Measurements from ENCODE around the gene HPX.

Gene HPX

GRCh38 chr11:6476571-6476970, 35.8 kb upstream of the HPX start:
- TF ChIP-seq CTCF (IDR thresholded peaks at IDR 0.05; ENCODE audit: insufficient read depth, low read depth, low read length, missing control alignments): no peak
- DNase-seq (ENCODE audit: low read depth): no peak
- H3K4me3 ChIP-seq (ENCODE audit: low read depth, low read length): no peak overlapping the region

GRCh38 chr11:6475936-6476335, 35.1 kb upstream of the HPX start:
- no peak for TF ChIP-seq CTCF (IDR thresholded peaks at IDR 0.05; ENCODE audit: insufficient read depth, low read depth, low read length, missing control alignments)
- H3K4me3 ChIP-seq (ENCODE audit: low read depth, low read length): no peak overlapping the region
- DNase-seq (ENCODE audit: low read depth): no peak

- H3K4me3 ChIP-seq (ENCODE audit: low read depth, low read length): no peak overlapping the region
- no peak for TF ChIP-seq CTCF (IDR thresholded peaks at IDR 0.05; ENCODE audit: insufficient read depth, low read depth, low read length, missing control alignments)
- no peak for DNase-seq (ENCODE audit: low read depth)
These were observed 34.2 kb upstream of the HPX start for GRCh38 chr11:6474806-6475500.

DNA sequence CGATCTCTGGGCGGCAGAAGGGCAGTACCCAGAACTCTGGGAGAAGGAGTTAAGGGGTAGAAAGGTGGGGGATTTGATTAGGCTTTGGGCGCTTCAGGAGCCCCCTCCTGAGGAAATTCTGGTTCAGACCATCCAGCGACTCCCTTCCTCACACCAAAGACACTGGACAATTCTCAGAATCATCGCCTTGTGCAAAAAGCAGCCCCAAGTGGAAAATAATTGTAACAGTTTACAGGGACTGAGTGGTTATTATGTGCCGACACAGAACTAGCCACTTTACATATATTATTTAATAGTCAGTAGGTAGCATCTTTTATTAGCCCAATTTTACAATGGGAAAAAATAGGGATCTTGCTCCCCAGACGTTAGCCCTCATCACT, 33.6 kb upstream of the HPX start:
- H3K4me3 ChIP-seq (ENCODE audit: low read depth, low read length): peak overlapping the region; percentile 51
- TF ChIP-seq CTCF (IDR thresholded peaks at IDR 0.05; ENCODE audit: insufficient read depth, low read depth, low read length, missing control alignments): no peak
- no peak for DNase-seq (ENCODE audit: low read depth)

DNA sequence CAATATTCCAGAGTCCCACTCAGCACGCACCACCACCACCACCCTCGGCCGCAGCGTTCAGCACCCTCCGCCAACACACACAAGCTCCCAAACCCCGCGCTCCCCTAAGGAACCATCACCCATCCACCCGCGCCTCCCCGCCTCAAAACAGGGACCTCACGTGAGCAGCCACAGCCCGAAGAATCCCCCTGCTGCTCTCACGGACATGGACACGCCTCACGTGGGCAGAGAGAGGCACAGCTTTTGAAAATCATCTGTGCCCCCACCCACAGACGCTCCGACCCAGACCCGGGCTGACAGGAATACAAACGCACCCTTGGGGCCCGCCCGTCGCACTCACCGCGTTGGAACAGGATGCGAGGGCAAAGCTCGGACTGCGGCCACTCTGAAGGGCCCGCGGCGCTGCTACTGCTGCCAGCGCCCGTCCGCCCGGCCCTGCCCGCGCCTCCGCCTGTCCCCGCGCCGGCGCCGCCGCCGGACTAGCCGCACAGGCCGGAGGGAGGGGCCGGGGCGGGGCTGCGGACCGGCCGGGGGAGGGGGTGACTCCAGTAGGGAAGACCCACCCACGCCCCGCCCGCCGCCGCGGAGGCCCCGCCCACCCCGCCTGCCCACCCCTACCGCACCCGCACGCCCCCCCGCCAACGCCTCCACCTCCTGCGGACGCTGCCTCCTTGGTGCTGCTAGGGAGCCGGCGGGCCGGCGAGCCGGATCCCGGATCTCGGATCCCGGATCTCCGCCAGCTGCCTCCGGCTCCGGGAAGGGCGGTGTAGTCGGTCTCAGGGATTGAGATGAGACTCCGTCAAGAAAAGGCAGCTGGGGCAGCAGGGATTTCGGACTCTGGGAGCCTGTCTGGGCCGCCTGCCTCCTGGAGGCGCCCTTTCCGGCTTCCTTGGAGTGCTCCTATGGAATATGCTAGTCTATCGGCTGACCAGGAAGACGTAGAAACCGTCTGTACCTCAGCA, 32.9 kb upstream of the HPX start, which contains the start of gene TRIM3:
Gene TRIM3 (minus strand): TSS at position 491 of the 962 bp plus-strand sequence. CDS start 8,246 bp downstream, outside the sequence.
- DNase-seq (ENCODE audit: low read depth): peak; percentile 82
- peak within 1 kb of the TSS; percentile 79 for H3K4me3 ChIP-seq (ENCODE audit: low read depth, low read length)
- TF ChIP-seq CTCF (IDR thresholded peaks at IDR 0.05; ENCODE audit: insufficient read depth, low read depth, low read length, missing control alignments): no peak

- DNase-seq (ENCODE audit: low read depth): no peak
- peak overlapping the region; percentile 79 for H3K4me3 ChIP-seq (ENCODE audit: low read depth, low read length)
These were observed 32.1 kb upstream of the HPX start for GRCh38 chr11:6472934-6473333.

More at GRCh38 chr11:6472934-6473333, 32.1 kb upstream of the HPX start:
- no peak for TF ChIP-seq CTCF (IDR thresholded peaks at IDR 0.05; ENCODE audit: insufficient read depth, low read depth, low read length, missing control alignments)
